ENCODE results near the gene AFF2.
"Not testable (repeated sequence)": the region's sequence is repeated elsewhere in the genome, so short reads cannot be mapped to it uniquely, and the experiment has no call there.

The AFF2 gene

DNA sequence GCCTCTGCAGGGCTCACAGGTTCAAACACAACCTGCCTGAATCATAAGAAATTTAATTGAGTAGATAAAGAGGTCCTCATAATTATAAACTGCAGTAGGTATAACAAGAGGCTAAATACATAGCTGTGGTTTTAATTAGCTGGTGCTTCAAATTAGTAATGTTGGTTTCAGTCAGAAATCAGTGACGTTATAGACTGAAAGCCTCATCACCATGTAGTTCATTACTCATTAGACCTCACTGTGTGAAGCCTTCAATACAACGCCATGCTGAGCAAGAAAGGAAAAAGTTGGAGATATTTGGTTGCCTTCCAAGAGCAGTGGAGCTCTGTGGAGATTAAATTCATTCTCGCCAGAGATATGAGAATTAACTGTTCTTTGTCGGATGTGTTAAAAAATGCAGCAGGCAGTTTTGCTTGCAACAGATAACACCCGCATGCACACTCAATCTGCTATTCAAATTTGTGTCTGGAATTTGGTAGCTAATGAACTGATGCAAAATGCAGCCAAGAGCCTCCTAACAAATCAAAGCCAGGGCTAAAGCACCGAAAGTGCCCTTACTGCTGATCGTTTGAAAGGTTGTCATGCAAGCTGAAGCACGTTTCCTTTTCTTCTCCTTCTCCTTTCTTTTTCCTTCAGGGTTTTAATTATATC, 148.9 kb downstream of the AFF2 start:
- no peak for DNase-seq

DNA sequence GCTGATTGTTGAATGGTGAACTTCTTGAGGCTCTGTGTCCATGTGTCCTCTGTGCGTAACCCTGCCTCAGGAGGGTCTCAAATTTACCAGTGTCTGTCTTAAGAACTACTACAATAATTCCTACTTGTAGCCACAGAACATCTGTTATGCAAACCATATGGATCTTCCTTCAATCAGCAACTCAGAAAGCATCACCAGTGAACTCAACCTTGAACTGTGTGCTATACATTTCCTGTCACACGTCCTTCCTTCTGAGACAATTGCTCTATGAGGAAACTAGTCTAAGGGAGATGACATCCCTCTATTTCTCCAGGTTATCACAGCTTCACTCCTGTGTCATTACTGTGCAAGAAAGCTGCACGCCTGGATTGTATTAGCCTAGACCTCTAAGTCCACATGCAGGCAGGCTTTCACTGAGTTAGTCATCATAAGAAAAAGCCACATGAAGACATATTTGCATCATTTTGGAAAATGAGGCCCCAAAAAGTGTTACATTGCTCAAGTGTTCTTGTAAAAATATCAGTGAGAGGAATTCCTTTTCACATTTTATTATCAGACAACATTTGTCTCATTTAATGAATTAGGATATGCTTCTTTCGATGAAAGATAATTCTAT, 157.8 kb downstream of the AFF2 start:
- no peak for DNase-seq

DNA sequence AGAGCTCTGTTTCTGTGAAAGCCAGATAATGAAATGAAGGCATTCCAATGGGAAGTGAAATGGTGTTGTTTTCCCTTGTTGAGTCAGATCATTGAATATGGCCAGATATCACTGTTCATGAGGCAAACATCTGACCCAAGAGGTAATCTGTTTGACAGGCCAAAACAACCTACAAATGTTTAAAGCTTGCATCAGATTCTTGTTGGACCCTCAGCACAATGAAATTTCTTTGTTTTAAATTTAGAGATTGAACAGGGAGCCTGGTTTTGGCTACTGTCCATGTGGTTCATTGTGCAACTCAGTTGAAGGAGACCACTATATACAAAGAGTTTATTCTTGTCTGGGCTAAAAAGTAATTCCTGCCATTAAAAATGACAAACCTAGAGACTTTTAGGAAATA, 159.1 kb downstream of the AFF2 start:
- DNase-seq = no peak

DNA sequence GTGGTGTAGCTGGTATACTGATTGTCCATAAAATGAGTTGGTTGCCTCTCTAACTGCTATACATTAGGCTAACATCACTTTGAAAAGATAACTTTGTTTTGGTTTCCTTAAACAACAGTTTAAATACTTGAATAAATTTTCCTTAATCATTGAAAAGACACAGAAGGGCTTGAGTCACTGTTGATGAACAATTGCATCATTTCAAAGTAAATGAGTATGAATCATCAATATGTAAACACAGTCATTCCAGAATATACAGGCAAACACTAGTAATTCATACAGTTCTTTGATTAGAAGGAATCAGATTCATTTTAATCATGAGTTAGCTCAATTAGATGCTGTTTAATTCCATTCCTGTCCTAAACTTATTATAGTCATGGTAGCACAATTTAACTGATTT, 160.6 kb downstream of the AFF2 start:
- DNase-seq = no peak

DNA sequence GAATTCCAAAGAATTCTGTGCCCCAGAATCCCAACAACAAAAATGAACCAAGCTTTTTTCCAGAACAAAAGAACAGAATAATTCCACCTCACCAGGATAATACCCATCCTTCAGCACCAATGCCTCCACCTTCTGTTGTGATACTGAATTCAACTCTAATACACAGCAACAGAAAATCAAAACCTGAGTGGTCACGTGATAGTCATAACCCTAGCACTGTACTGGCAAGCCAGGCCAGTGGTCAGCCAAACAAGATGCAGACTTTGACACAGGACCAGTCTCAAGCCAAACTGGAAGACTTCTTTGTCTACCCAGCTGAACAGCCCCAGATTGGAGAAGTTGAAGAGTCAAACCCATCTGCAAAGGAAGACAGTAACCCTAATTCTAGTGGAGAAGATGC, 161.6 kb downstream of the AFF2 start:
- no peak for DNase-seq

DNA sequence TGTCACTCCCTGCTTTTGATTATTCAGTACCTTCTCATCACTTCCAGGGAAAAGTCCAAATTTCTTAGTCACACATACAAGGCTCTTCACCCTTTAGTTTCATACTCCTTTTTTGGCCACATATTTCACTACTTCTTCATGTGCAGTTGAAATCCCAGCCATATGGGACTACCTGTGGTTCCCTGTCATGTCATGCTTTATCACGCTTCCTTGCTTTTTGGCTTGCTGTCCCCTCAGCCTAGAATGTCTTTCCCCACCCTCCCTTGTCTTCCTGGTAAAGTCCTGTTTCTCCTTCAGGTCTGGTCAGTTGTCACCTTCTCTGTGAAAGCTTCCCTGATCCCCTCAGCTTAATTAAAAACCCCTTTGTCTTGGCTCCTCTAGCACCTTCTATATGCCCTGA, 163.8 kb downstream of the AFF2 start:
- DNase-seq = no peak

DNA sequence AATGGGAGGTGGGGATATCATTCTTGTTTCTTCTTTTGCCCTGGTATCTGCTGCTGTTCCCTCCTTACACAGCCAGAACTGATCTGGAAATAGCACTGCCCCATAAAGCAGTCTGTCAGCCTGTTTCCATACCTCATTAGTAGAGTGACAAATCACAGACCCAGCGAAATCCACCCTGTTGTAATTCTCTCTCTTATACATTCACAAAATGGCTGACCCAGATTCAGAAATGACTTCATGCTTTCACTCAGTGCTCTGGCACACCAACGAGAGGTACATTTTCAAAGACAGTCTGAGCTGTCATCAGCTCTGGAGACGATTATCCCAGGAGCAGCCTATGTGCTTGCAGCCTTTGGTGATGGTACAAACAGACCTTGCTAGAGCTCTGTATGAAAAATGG, 164.6 kb downstream of the AFF2 start:
- DNase-seq = no peak

DNA sequence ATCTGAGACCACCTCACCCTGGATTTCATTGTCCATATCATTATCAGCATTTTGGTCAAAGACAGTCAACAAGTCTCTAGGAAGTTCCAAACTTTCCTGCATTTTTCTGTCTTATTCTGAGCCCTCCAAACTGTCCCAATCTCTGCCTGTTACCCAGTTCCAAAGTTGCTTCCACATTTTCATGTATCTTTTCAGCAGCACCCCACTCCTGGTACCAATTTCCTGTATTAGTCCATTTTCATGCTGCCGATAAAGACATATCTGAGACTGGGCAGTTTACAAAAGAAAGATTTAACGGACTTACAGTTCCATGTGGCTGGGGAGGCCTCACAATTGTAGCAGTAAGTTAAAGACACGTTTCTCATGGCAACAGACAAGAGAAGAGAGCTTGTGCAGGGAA, 168.8 kb downstream of the AFF2 start:
- not testable (repeated sequence) for DNase-seq

DNA sequence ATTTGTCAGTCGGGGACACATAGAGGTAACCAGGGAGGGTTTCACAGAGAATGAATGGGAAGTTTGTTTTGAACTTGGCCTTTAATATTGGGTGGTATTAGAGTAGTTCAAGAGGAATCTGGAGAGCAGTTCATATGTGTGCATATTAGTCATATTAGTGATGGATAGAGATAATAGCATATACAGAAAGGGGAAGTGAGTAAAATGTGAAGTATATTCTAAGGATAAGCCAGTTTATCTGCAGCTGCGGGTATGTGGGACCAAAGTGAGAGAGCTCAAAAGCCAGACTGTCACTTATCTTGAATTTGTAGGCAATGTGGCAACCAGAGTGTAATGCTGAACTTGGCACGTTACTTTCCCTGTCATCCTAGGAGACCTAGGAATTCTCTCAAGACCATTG, 169.9 kb downstream of the AFF2 start:
- no peak for DNase-seq

DNA sequence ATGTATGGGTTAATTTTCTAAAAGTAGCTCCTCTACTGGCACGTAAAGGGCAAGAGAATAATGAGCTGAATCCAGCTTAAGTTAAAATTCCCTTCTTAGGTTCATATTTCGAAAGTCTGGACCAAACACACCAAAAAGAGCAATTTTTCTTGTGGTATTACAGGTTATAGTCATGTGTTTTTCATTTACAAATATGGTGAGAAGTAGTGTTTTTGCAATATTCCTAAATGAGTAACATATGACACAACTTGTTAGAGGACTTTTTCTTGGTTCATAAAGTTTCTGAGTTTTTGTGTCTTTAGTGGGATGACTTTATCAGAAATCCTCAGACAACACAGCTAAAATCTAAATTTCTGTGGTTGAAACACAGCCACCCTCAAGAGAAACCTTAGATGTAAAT, 172.1 kb downstream of the AFF2 start:
- no peak for DNase-seq

DNA sequence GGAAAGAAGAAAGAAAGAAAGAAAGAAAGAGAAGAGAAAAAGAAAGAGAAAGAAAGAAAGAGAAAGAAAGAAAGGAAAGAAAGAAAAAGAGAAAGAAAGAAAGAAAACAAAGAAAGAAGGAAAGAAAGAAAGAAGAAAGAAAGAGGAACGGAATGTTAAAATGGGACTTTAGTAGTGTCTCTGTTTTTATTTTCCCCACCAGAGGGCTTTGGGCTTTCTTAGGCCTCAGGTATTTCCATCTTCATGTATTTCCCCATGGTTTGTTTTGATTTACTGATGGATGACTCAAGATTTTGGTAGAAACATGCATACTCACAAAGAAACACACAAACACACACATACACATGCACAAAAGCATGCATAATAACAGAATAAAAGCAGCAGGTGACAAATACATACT, 181.2 kb downstream of the AFF2 start:
- no peak for DNase-seq

DNA sequence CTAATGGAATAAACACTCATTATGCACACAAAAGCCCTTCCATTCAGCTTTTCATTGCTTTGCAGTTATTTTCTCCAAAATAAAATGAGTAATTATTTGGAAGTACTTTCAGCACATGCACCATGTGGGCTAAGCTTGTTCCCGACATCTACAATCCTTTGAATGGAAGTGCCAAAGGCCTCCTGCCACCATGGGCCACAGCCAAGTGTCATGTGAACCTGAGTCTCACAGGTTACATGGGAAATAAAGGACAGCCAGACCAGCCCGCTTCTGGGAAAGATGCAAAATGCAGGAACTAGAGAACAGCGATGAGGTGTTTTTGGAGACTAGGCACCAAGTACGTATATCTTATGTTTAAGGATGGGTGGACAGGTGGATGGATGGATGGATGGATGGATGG, 181.8 kb downstream of the AFF2 start:
- no peak for DNase-seq

DNA sequence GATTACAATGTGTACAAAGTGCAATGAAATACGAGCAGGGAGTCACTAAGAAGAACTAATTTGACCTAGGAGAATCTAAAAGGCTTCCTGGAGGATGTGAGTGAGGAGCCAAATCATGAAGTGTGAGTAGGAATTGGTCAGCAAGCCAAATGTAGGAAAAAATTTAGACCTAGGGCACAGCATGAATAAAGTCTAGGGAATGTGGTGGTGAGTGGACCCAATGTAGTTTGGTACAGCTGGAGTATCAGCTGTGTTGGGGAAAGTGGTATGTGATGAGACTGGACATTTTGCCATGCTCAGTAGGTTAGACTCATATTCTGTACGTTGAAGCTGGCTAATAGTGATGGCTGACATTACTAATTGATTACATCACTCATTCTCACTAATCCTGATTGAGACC, 191.0 kb downstream of the AFF2 start:
- DNase-seq = no peak

DNA sequence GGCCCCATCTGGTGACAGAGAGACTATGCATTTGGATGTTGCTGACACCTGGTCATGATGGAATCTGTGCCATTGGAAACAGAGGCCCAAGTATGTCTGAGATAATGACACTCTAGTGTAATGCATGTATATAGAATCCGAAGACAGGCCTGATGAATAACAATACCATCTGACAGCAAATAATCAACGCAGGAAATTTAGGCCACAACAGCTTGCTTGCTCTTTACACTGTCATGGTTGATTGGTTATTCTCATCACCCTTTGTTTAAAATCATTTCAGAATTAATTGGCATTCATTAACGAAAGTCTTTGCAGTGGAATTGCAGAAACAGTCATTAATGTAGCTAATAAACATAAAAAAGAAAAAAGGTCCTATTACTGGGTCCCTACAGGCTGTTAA, 194.8 kb downstream of the AFF2 start:
- DNase-seq = no peak

DNA sequence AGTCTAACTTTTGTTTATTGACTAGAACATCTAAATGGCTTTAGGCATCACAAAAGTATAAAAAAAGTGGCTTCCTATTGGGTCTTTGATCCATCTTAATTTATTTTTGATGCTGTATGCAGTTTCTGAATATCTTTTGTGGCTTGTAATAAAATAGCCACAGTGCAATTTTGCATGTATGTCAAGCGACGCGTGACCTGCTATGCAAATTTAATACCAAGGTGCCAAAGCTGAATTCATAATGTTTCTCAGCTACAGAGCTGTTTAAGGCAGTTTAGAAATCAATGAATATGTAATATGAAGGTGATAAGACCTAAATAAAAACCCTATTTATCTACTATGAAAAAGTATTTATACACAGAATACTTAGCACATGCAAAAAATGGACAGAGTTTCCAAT, 197.8 kb downstream of the AFF2 start:
- DNase-seq = no peak

DNA sequence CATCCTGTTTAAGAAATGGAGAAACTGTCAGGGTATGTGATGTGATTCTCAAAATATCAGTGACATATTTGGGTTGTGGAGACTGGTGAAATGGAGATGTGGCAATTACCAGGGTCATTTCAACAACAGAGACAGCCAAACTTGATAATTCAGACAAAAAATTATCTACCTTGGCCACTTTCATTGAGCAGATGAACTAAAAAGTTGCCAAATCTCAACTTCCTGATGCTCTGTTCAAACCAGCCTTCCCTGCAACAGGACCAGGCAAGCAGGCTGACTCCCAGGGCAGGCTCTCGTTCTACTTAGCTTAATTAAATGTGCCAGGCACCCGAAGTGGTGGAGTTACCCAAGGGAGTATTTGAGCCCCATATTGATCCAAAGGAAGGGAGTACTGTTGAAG, 199.6 kb downstream of the AFF2 start:
- DNase-seq = no peak

DNA sequence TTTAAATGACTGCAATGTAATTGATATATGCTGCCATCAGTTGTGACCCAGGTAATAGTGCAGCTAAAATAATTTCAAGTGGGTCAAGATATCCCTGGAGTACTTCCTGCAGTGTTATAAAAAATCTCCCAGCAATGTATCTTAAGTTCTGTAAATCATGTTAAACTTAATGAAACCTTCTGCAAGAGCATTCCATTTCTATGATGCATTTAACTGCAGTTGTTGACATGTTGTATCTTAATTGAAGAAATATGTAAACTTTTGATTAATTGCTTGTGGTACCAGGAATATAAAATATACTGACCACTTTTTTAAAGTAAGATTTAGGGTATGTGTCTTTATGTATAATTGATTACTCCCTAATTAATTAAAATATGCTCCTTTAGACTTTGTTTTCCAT, 213.6 kb downstream of the AFF2 start:
- no peak for DNase-seq

DNA sequence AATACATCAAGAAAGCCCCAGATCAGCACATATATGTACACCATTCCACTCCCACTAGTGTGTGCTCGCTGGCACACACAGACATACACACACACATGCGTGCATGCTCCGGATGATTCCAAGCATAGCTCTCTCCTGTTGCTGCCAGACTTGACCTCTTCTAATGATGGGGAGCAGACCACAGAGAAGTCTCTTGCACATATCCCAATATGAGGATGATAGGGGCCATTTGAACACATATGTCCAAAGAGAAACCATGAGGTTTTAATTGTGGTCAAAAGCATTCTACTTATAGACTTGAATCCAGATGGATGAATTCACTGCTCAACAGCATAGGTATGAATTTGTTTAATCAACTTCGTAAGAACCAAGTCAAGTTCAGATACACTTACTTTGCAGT, 214.9 kb downstream of the AFF2 start:
- no peak for DNase-seq

DNA sequence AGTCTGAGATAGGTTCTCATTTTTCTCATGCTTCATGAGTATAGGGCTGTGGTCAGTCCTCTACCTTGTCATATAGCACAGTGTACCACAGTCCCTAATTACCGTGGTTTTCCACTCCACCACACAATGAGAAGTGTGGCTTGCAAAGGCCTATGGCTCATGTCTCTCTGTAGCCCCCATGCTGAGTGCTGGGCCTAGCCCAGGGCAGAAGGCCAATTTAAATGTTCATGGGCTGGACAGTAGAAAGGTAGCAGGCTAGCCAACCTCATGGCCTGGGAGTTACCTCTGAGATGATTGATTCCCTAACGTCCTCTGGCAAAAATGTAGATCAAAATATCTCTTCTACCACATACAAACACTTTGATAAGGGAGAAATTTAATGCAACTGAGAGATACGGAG, 222.5 kb downstream of the AFF2 start:
- no peak for DNase-seq

DNA sequence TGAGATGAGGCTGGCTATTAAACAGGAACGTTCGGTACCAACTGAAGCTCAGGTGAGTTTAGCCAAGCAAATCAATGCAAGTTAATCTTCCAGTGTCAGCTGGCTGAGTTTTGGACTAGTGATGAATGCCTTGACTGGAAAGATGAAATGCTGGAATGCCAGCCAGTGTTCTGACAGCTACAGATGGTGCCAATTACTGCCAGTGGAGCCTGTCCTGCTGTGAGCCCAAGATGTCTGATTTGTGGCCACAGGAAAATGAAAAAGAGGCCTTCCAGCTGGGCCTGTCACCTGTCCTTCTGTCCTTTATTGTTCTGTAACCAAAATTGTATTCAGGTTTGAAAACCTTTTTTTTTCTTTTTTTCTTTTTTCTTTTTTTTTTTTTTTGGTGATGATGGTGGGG, 223.1 kb downstream of the AFF2 start:
- no peak for DNase-seq

DNA sequence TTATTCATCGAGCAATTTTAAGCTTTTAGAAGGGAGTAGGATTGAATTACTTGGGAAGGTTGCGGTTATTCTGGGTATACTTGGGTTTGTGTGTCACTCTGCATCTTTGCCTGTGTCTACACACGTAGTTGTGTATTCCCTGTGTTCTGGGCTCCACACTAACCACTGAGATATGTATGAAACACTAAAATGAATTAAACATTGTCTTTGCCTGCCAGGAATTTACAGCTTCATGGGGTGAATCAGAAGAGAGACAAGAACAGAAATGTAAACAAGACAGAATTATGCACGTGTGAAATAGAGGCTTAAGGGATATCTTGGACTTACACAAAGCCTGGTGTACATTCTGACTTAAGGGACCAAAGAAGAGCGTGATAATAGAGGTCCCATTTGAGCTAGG, 228.5 kb downstream of the AFF2 start:
- DNase-seq = no peak

DNA sequence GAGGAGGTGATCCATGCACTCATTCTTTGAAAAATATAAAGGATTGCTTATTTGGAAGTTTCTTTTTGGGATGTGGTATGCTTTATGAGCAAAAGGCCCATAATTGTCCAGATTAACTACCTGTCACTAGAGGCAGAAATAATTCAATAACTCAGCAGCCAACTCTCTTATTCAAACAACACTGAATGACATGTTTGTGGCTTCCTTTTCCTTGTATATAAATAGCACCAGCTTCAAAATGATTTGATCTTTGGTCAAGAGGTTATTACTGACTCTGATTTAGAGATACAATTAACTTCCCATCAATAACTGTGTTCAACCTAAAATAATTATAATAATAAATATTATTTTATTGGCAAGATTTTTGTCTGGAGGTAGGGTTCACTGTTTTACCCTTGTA, 232.3 kb downstream of the AFF2 start:
- DNase-seq = no peak

DNA sequence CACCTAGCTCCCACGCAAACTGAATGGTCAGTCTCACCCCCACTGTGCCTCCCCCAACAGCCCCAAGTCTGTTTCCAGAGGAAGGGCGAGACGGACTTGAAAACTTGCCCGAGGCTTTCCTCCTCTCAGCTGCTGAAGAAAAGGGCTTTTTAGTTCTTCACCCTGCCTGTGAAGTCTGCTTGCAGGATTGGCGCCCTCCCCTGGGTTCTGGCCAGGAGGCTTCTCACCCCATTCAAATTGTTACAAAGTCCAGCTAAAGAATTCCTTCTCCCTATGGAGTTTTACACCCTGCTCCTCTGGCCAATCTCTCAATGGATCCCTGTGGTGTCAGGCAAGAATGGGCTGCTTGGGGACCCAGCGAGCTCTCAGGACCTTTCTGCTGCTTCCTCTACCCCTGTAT, 241.0 kb downstream of the AFF2 start:
- no peak for DNase-seq

DNA sequence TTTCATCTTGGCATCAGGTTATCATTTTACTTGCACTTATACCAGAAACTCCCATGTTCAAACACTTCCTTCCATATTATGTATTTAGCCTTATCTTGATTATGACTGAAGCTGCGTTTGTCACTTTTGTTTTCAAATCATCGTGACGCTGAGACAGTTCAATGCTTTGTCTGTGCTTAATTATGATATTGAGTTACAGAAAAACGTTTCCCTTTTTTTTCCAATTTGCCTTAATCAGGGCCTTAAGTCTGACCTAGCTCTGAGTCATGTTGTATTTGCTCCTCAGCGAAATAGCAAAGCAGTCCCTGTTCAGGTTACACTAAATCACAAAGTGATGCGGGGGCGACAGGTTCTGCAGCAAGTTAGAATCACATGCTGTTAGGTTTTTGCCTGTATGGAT, 254.7 kb downstream of the AFF2 start:
- DNase-seq = no peak

DNA sequence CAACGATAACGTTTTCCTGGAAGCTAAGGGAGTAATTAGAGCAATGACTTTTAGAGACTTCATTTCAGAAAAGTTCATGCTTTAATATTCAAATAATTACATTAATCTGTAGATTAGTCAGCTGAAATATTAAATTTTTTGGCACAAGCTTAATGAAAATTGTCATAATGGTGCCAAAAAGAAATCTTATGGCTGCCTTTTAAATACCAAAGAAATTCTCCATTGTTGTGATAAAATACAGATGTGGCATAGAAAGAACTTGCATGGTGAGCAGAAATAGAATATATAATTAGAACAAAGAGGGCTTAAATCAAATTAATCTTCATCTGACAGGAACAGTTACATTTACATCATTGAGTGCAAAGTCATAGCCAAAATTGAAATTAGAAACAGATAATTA, 263.5 kb downstream of the AFF2 start:
- no peak for DNase-seq
